ENCODE measurements around the gene HECW1. TPM values are rescaled to one million over a fixed set of nuclear protein-coding genes. Genes with fewer than 3 reads are reported as not detected.

The HECW1 gene
- polyA plus RNA-seq, 12 donors = 0.15 to 2.8 (median 0.25) TPM; not detected in 2

DNA sequence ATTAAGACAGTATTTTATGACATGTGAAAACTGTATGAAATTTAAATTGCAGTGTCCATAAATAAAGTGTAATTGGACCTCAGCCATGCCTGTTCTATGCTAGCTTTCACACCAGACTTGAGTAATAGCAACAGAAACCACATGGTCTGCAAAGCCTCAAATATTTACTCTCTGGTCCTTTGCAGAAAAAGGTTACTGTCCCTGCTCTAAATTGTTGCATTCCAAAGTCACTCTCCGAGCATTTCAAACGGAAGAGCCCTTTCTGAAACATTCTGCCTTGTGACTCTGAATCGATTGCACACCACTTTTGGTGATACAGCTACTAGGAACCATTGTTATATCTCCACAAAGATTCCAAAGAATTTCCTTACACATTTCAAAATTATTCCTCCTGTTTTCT, 389.4 kb downstream of the HECW1 start:
- DNase-seq = no peak

DNA sequence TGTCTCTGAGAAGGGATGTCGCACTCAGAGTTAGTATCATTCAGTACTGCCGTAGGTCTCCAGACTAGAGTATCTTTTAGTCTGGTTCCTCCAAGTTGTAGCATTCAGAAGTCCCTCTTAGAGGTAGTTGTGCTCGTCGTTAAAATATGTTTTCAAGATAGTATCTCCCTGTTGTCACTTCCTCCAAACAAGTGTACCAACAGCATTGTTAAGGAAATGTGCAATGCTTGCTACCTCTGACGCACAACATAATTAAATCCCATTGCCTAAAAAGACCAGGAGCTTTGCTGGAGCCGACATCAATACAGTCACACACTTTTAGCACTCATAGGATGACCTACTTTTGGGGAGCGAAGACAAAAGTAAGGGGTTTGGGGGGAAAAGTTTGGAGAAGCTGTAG, 390.5 kb downstream of the HECW1 start:
- no peak for DNase-seq

DNA sequence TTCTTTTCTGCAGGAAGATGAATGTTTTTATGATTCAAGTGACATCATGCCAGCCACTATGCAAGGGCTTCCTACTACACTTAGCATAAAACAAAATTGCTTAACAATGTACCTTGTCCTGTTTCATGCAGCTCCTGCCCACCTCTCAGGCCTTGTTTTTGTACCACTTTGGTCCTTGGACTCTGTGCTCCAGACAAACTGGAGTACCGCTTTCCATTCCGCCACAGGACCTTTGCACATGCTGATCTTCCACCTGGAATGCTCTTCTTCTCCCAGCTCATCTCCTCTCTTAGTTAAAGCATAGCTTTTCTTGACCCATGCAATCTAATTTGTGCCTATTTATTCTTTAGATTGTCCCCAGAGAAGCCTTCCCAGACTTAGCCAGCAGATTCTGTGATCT, 393.0 kb downstream of the HECW1 start:
- DNase-seq = no peak

DNA sequence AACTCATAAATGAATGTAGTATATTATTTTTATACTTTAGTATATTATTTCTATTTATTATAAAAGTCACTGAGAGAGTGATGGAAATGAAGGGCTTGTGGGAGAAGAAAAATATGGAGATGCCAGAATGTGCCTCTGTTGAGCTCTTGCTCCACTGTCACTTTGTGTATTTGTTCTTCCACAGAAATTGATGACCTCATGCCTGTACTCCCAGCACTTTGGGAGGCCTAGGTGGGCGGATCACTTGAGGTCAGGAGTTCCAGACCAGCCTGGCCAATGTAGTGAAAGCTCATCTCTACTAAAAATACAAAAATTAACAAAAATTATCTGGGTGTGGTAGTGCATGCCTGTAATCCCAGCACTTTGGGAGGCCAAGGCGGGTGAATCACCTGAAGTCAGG, 394.0 kb downstream of the HECW1 start:
- DNase-seq = no peak

DNA sequence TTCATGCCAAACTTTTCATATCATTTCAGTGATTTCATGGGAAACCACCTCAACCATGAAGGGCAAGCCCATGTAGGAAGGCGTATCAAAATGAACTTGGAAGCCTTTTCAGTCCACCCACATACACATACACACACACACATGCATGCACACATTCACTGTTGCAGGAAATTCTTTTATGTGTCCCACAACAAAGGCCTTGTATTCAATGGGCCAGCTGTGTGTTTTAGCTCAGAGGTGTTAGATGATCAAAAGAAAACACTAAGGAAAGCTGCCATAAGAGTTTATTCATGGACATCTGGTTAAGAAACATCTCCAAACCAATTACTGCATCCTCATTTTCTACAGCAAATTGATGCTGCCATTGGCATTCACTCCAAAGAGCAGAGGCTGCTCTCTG, 396.0 kb downstream of the HECW1 start:
- DNase-seq = no peak

DNA sequence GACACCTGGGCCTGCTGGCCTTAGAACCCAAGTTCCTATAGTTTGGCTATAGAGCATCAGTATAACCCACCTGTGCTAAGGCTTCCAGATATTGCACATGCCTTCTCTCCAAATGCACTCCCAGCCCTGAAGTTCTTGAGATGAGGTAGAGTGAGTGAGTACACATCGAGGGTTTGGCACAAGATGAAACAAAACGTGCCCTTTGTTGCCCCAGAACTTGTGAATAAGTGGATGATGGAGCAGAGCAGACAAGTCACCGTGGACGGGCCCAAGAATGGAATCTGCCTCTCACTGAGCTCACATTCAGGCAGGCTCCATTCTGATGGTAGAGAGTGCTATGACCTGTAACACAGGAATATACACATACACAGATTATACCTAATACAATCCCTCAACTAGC, 397.5 kb downstream of the HECW1 start:
- DNase-seq = no peak

DNA sequence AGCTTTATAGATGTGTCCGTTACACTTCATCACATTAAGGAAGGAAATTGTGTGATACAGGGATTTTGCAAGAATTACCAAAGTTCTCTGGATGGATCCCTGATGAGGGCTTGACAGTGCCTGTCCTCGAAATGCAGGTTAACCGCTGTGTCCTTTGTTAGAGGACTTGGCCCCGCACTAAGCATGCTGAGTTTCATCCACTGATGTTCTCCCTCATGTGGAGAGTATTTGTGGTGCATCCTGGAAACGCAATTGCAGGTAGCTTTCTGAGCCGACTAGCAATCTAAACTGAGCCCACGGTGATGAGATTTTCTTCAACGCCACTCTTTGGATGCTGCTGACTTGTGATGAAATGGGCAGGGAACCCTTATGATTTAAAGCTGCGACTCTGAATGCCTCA, 398.6 kb downstream of the HECW1 start:
- DNase-seq = no peak

DNA sequence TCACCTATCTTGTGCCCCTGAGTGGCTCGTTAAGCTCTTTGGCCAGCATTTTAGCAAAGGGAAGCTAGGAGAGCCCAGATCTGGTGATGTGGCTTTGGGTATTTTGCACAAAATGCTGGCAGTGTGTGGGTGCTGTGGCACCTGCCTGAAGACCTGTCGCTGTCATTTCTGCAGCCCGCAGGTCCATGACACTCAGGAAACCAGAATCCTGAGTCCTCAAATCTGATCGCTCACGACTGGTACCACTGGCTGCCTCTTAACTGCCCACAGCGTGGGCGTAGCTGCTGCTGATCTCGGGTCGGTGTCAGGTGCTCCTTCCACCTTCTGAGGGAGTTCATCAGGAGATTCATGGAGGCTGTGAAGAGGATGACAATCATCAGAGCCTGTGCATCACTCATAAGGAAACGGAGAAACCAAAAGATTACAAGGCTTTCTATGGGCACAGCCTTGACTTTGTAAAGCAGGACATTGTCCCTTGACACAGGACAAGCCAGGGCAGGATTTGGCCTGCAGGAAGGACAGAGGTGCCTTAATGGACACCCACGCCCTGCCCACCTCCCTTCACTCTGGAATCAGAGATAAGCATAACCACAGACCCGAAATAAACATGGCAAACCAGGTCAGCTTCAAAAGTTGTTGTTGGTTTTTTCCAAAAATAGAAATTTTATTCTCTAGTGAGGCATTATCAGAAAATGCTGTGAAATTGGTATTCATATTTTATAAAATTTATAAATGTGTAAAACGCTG, 399.5 kb downstream of the HECW1 start:
- no peak for DNase-seq

DNA sequence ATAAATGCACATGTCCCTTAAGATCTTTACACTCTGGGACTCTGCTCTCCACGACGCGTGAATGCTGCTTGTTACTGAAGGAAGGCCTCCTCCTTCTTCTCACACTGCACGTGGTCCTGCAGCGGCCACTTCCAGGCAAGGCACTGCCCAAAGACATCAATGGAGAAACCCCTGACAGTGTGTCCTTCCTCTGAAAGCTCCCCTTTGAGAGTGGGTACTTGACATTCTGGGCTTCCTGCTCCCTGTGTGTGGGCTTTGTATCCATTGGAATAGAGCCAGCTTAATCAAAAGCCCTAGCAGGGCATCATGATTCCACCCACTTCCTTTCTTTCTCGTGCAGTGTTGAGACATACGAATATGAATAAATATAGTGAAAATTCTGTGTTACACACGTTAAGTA, 400.8 kb downstream of the HECW1 start:
- no peak for DNase-seq

DNA sequence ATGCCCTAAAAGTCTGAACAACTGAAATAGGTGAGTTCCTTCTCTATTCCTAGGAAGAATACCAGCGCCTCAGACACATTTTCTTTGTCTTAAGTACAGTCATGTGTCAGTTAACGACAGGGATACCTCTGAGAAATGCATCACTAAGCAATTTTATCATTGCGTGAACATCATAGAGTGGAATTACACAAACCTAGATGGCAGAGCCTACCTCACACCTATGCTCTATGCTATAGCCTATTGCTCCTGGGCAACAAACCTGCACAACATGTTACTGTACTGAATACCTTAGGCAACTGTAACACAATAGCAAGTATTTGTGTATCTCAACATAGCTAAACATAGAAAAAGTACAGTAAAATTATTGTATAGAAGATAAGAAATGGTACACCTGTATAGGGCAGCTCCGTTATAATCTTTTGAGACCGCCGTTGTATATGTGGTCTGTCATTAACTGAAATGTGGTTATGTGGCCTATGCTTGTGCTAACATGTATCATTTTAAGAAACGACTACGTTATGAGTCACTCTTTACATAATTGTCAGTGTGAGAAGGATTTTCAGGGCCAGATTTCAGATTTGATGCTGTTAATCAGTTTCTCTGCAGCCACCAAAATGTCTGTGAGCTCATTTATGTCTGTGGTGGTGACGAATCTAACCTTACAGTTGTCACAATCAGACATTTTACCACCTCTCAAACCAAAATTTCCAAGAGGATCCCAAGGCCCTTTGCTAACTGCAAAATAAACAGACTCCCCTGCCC, 404.3 kb downstream of the HECW1 start:
- DNase-seq = no peak

DNA sequence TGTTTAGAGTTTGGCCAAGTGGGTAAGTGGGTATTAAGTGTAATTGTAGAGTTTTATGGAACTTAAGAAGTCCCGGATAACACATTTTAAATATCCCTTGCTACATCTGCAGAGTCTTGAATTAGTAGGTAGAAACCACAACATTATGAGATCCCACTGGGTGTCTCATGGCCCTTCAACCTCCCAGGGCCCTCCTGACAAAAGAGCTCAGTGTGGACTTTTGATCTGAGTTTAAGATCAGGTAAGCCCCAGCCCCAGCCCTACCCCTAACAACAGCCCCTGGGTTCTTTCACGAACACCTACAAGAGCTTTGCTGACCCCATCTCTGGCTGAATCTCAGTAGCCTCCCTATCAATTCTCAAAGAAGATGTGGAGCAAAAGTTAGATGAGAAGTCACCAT, 405.0 kb downstream of the HECW1 start:
- DNase-seq = no peak

DNA sequence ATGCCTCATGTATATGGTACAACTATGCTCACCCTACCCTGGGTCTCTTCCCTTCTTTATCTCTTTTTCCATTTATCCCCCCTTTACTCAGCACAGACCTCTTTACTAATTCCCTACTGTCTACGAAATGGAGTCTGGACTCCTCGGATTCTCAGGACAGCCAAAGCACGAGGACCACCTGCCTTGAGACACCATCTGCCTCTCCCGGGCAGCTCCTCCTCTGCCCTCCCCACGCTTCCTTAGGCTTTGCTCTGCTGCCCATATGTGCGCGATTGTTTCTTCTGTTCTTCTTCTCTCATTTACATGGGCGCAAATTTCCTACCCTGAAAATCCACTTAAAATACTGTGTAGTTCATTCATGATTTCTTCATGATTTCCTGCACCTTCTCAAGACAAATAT, 407.8 kb downstream of the HECW1 start:
- DNase-seq = no peak

DNA sequence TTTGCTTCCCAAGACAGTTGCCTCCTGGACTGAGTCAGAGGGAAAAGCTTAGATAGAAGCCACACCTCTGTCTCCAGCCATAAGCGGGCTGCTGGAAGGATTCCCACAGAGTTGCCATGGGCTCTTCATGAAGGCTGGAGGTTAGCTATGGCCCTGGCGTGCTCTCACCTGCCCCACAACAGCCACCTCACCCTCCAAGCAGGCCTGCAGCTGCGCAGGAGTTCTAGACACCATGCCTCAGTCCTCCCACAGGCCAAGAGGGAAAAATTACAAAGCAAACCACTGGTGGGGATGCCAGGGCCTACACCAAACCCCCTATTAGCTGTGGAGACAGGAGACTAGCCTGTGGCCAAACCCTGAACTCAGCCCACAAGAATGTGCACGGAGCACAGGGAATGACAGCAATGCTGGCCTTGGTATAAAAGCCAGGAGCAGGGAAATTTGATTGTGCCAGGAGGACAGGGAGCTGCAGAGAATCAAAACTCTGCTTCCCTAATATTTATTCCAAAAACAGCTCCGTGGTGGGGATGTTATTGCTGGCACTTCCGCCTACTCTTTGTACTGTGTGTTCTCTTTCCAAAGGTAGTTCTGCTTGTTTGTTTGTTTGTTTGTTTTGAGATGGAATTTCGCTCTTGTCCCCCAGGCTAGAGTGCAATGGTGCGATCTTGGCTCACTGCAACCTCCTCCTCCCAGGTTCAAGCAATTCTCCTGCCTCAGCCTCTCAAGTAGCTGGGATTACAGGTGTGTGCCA, 410.1 kb downstream of the HECW1 start:
- no peak for DNase-seq

DNA sequence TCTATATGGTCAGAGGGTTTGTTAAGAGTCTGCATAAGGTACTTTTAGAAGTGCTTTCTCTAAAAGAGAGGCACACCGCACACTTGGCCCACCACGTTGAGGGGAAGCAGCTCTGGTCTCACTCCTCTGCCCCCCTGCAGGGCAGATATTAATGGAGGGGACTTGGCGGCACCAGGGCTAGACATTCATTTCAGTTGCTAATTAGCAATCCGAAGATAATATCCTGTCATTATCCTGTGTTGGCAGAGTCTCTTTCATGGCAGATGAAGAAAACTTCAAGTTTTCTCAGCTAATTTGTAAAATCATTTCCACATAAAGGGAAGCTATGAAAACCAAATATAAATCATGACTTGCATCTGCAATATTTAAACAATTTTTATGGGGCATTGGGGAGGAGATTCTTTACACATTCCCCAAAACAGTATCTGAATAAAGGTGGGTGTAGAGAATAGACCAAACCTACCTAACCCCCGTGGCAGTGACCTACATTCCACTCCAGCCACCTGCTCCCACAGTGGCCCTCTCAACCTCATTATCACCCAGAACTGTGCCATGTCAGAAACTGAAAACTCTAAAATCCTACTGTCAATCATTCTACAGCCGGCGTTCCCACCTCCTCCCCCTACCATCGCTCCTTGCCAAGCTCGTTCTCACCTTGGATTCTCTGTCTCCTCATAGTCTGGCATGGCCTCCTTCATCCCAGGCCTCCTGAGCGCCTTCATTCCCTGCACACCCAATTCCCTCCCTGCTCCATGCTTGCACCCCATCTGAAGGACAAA, 416.3 kb downstream of the HECW1 start:
- no peak for DNase-seq

DNA sequence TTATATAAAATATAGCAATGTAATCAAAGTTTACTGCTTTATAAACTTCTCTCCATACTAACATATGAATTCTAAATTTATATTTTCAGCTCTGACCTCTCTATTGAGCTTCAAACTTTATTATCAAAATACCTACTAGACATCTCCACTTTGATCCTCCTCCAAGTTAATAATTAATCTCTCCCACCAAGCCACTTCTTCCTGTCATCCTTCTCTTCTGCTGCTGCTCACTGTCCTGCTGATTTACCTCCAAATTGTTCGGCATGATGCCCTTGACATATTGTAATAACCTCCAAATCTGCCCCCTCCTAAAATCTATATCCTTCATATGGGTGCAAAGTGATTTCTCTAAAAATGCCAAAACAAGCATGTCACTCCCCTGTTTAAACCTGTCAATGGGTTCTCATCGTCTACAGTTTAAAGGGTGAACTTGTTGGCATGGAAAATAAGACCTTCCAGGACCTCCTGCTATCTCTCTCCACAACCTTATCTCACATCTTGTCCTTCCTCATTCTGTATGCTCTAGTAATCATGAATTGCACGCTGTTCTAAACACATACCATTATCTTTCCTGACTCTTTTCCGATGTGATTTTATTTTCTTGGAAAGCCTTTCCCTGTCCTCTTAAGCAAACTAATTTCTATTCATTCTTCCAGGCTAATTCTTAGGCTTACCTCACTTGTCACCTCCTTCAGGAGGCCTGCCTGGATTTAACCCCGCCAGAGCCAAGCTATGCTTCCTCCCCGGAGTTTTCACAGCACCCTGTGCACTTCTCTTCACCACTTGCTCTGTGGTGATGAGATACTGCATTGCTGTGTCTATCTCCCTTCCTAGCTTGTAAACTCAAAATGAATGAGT, 418.3 kb downstream of the HECW1 start:
- DNase-seq = no peak

DNA sequence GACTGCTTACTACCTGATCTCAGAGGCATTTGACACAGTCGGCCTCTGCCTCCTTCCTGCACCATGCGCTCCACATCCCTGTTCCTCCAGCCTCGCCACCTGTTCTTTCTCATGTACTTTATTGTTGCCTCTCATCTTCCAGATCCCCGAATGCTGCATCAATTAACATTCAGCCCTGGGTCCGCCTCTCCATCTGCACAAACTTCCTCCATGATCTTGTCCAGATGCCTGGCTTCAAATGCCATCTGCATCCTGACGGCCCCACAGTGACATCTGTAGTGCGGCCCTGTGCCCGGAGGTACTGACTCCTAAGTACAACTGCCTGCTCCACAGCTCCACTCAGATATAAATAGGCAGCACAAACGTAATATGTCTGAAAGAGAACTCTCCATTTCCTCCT, 419.3 kb downstream of the HECW1 start:
- DNase-seq = no peak

DNA sequence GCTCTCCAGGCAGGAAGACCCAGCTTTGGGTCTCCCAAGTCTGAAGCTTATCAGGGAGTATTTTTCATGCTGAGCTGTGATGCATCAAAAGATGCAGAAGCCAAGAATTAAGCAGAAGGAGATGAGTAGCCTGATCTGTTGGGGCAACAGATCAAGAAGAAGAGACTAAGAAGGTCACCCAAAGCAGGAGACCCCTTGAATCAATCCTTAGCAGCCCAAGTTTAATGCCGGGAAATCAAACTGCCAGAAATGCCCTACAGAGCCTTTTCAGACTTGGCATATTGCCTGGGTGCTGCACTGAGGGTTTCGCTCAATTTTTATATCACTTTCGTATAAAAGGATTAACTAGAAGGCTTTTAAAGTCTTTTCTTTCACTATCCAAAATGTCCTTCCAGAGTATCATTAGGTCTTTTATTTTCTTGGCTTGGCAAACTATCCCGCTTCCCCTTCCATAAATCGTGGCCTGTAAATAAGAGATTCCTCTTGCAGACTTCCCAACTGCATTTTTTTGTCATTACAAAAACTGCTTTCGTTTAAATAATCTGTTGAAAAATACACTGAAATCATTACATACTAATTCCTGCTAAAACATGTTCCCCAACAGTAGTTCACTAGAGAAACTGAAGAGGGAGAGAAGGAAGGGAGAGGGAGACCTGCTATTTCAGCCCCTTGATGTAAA, 421.5 kb downstream of the HECW1 start:
- DNase-seq = peak; percentile 19

DNA sequence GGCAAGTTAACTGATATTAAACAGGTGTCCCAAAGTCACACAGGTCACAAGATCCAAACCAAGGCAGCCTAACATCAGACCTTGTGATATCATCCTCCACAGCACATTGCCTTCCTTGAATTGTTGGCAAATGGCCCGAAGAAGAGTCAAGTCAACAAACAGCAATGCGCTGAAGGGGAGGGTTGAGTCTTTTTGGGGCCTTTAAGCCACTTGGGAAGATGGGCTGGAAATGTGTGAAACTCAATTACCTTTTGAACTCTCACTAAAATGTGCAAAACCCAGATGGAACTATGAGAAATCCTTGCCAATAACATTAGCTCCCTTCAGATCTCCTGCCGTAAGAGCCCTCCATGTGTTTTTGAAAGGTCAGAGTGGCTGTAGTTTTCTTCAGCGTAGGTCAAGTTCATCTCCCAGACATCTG, 422.6 kb downstream of the HECW1 start:
- no peak for DNase-seq

DNA sequence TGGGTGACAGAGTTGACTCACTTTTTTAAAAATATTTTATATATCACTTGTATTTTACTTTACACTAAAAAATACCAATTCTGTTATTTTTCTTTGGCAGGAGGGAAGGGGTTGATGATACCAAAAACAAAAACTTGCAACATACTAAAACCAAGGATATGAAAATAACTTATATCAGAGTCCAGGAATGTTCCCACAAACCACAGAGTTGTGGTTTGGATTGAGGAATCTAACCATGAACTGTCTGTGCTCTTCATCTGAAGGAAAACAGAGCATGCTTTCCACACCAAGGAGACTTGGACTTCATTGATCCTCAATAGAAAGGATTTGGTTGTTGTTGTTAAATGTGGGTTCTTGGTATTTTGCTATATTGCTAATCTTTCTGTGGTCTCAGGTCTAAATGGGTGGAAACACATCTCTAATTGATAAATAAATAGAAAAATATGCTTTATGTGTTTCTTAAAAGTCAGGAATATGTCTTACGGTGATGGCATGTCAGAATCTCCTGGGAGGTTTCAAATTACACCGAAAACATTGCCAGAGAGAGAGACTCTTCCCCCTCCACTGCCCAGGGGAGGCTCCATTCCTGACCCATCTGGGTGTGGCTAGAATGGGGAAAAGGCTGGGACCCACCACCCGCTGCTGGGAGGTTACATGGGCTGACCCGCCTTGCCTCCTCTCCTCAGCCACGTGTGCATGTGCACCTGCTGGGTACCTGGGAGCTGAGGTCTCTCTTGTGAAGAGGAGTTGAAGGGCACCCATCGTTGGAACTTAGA, 423.6 kb downstream of the HECW1 start:
- no peak for DNase-seq

DNA sequence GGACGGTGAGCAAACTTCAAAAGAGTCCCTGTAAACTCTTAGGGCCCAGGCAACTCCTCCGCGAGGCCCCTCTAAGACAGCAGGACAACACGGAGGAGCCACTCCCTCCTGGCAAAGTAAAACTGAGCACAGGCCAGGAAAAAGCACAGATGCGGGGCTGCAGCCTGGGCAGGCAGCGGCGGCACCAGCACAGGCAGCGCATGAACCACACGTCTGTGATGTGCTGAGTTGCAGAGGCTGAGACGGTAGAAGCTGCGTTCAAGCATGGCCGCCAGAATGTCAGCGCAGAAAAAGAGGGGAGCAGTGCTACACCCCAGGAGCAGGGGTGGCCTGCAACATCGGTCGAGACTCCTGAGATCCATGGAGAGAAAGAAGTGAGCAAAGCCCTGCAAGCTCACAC, 424.3 kb downstream of the HECW1 start:
- DNase-seq = no peak

All from muscle of arm (tissue), 12 donors.